Measurements from ENCODE around the gene ORC2.

ORC2 gene

DNA sequence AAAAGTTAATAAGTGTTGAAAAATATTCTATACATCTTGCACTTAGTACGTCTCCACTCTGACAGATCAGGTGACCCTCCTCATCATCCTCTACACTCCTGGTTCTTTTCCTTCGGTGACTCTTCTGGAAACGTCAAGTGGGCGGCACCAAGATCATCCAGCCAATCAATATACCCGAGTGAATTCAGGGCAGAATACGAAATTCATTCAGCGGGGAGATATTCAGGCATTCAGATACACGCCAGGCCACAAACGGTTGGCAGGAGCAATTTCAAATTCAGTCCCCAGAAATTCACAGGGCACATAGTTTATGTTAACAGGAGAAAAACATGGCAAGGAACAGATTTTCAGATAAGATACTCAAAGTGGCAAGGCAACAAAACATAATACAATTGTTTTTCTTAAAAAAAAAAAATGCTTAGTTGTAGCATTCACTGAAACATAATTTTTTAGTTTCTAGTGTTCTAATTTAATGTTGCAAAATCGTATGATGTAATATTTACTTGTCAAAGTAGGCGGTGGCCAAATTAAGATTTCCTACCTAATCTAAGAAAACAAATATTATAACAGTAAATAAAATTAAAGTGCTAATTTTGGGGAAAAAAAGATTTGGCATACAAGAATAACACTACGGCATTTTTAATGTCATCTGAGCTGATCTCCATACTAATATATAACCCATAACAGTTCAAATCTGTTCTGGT lies 103.2 kb downstream of the ORC2 start:
- no peak for DNase-seq
